Left ventricle myocardium inferior (tissue), 1 donor: Measurements from ENCODE around the gene FNDC3B. TPM values are rescaled to one million over a fixed set of nuclear protein-coding genes. Genes with fewer than 3 reads are reported as not detected.

Source experiments
- DNase-seq: peaks from one replicate; pipeline ENCODE4 v3.0.0-alpha.2; 2020
- H3K27ac ChIP-seq: fragments of 200-600 bp; replicated peaks from 2 replicates; pipeline ENCODE4 v1.8.0; 2021
- H3K27me3 ChIP-seq: fragments of 200-600 bp; 2 replicates; pipeline ENCODE4 v1.8.0; 2021; ENCODE audit warnings: low read depth
- H3K36me3 ChIP-seq: fragments of 200-600 bp; 2 replicates; pipeline ENCODE4 v1.8.0; 2021
- H3K4me1 ChIP-seq: fragments of 200-600 bp; 2 replicates; pipeline ENCODE4 v1.8.0; 2021
- H3K4me3 ChIP-seq: fragments of 200-600 bp; 2 replicates; pipeline ENCODE4 v1.8.0; 2021; ENCODE audit warnings: mild to moderate bottlenecking, moderate library complexity
- H3K9me3 ChIP-seq: fragments of 200-600 bp; replicated peaks from 2 replicates; pipeline ENCODE4 v1.8.0; 2021
- CTCF ChIP-seq: fragments of 200-600 bp; IDR thresholded peaks from 2 replicates; pipeline ENCODE4 v1.8.0; 2021; ENCODE audit warnings: antibody characterized with exemption, mild to moderate bottlenecking, borderline replicate concordance
- intact Hi-C: fragments of 100-400 bp; cut with micrococcal nuclease; formaldehyde crosslinking; loops from one replicate; pipeline ENCODE4 v1.11.0; 2022
- total RNA-seq: library from RNA; stranded (reverse); fragmentation: NEBNext Ultra II Directional; extraction: Animal tissue kit (Norgen Biotek cat#: 25700); gene quantifications from one replicate; pipeline ENCODE4 v1.2.1, GENCODE V29; 2021
- donor health status: DM: no; HTN: yes; CAD: no; lungs with severe emphysema.

Gene FNDC3B
- total RNA-seq, 1 donor from 2014 or later, result 75.7 TPM

- no peaks in the 10 kb centered on the region for H3K27me3 ChIP-seq
- DNase-seq, result no peak
- peaks cover 96% of the 10 kb centered on the region for H3K4me1 ChIP-seq
- no peaks in the 10 kb centered on the region for H3K36me3 ChIP-seq
- H3K4me3 ChIP-seq, result no peak overlapping the region
- no peaks in the 10 kb centered on the region for H3K9me3 ChIP-seq
- peak overlapping the region; percentile 72 for H3K27ac ChIP-seq
- TF ChIP-seq CTCF, result no peak
- intact Hi-C loops, result no loop called here
Observed at GRCh38 chr3:172140499-172141391, 101.4 kb downstream of the FNDC3B start.

GRCh38 chr3:172142051-172142863, 102.9 kb downstream of the FNDC3B start:
- intact Hi-C loops, result no loop called here
- no peak for TF ChIP-seq CTCF
- H3K4me1 ChIP-seq, result peaks cover 83% of the 10 kb centered on the region

GRCh38 chr3:172142864-172143451, 103.6 kb downstream of the FNDC3B start:
- Histone ChIP-seq H3K4me3 (no peak overlapping the region), H3K9me3 (no peaks in the 10 kb centered on the region), H3K27me3 (no peaks in the 10 kb centered on the region), H3K4me1 (peaks cover 77% of the 10 kb centered on the region), H3K36me3 (no peaks in the 10 kb centered on the region), H3K27ac (peak overlapping the region; percentile 72)
- DNase-seq, result no peak
- intact Hi-C loops, result no loop called here
- no peak for TF ChIP-seq CTCF

More at GRCh38 chr3:172142051-172142863, 102.9 kb downstream of the FNDC3B start:
- no peaks in the 10 kb centered on the region for H3K36me3 ChIP-seq
- no peaks in the 10 kb centered on the region for H3K9me3 ChIP-seq
- peak overlapping the region; percentile 72 for H3K27ac ChIP-seq
- H3K27me3 ChIP-seq, result no peaks in the 10 kb centered on the region
- H3K4me3 ChIP-seq, result no peak overlapping the region
- DNase-seq, result no peak

- Histone ChIP-seq H3K4me3 (no peak overlapping the region), H3K4me1 (peaks cover 77% of the 10 kb centered on the region), H3K9me3 (no peaks in the 10 kb centered on the region), H3K36me3 (no peaks in the 10 kb centered on the region), H3K27ac (no peak overlapping the region), H3K27me3 (no peaks in the 10 kb centered on the region)
- no peak for DNase-seq
- intact Hi-C loops, result no loop called here
- no peak for TF ChIP-seq CTCF
Observed at GRCh38 chr3:172143739-172144497, 104.5 kb downstream of the FNDC3B start.

- no peaks in the 10 kb centered on the region for H3K27me3 ChIP-seq
- intact Hi-C loops, result no loop called here
- H3K27ac ChIP-seq, result no peak overlapping the region
- no peaks in the 10 kb centered on the region for H3K9me3 ChIP-seq
- H3K4me3 ChIP-seq, result no peak overlapping the region
- TF ChIP-seq CTCF, result no peak
- DNase-seq, result no peak
- H3K4me1 ChIP-seq, result peaks cover 77% of the 10 kb centered on the region
- H3K36me3 ChIP-seq, result no peaks in the 10 kb centered on the region
Observed at GRCh38 chr3:172144601-172145000, 105.2 kb downstream of the FNDC3B start.
